A673 (cell line): ENCODE results near the gene KCND3.

ENCODE experiments used
- CTCF ChIP-seq: fragments of 300-800, 200-600 bp; sonication (generic); conservative IDR thresholded peaks from 2 replicates; pipeline ENCODE4 v1.5.1; 2017; ENCODE audit warnings: low read depth, mild to moderate bottlenecking, antibody characterized with exemption, low read length, moderate library complexity, mixed read lengths
- EZH2 ChIP-seq: fragments of 200-600 bp; sonication (generic); IDR thresholded peaks from 2 replicates; pipeline ENCODE4 v1.6.1; 2017; ENCODE audit warnings: borderline replicate concordance, low read depth, mild to moderate bottlenecking, mixed read lengths, antibody characterized with exemption, low read length; ENCODE audit not compliant: poor library complexity, severe bottlenecking

- TF ChIP-seq EZH2 = no peak
- TF ChIP-seq CTCF = no peak
Measured at GRCh38 chr1:111746614-111746999, 242.9 kb downstream of the KCND3 start.
